HG02763 (cell line): ENCODE results near the gene LMF2.

Experiments
- ATAC-seq: cut with Tn5 transposase; IDR thresholded peaks from one replicate; pipeline ENCODE4 v1.9.1; 2021; ENCODE audit warnings: mild to moderate bottlenecking, moderate library complexity; ENCODE audit not compliant: unreplicated experiment

LMF2 gene

DNA sequence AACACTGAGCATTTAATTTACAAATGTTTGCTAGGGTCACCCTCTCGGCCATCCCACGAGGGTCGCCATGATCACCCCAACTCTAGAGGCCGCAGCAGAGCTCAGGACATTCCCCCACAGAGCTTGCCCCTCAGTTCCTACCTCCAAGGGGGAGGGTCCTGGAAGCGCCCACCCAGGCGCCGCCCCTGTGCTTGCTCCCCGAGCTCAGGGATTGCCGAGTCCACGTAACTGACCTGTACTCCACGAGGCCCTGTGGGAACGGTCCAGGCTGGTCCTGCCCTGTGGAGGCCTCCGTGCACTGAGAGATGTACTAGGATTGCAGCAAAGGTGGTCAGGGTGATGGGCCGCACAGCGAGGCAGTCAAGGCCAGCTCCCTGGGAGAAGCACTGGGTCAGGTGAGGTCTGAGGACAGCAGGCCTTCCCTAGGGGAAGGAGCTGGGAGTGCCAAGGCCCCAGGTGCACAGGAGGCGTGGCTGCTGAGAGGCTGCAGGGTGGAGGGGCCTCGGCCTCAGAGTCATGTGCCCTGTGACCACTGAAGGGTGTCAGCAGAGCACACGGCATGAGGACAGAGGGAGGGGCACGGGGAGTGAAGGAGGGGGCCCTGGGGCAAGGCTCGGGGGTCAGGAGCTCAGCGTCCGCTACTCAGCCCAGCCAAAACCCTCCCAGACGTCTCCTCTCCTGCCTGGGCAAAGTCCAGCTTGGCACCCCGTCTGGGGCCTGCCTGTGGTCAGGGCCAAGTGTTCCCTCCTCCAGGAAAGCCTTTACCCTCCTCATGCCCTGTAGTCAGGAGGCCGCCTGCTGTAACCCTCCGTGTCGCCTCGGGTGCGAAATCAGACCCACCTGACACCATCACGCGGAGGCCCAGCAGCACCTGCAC lies 23.3 kb downstream of the LMF2 start:
- no peak for ATAC-seq

DNA sequence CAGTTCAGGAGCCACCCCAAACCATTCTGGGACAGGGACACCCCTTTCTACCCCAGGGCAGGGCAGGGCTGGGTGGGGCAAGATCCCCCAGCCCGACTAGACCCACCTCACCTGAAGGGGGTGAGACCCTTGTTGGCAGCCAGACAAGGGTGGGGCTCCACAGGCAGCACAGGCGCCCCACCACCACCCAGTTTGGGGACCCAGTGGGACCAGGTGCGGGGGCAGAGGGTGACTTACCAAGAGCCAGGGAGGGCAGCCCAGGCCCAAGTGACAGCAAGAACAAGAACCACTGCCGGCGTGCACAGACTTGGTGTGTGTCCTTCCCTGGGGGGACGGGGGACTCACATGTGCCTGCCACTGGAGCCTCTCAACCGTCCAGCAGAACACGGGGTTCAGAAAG lies 23.9 kb downstream of the LMF2 start:
- ATAC-seq = no peak

DNA sequence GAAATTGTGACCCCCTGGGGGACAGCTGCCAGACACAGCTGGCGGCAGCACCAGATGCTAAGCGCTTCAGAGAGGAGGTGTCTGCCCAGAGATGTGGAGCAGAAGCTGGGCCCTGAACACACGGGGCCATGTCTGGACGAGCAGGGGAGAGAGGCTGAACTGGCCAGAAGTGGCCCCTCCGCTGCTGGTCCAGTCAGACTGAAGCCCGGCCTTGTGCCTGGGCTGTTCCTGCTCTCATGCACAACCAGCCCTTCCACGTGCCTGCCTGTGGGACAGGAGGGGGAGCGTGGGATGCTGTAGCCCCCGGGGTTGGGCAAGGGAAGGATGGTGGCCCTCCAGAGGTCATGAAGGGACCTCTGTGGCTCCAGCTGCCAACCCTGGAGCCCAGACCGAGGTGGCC lies 24.4 kb downstream of the LMF2 start:
- no peak for ATAC-seq

DNA sequence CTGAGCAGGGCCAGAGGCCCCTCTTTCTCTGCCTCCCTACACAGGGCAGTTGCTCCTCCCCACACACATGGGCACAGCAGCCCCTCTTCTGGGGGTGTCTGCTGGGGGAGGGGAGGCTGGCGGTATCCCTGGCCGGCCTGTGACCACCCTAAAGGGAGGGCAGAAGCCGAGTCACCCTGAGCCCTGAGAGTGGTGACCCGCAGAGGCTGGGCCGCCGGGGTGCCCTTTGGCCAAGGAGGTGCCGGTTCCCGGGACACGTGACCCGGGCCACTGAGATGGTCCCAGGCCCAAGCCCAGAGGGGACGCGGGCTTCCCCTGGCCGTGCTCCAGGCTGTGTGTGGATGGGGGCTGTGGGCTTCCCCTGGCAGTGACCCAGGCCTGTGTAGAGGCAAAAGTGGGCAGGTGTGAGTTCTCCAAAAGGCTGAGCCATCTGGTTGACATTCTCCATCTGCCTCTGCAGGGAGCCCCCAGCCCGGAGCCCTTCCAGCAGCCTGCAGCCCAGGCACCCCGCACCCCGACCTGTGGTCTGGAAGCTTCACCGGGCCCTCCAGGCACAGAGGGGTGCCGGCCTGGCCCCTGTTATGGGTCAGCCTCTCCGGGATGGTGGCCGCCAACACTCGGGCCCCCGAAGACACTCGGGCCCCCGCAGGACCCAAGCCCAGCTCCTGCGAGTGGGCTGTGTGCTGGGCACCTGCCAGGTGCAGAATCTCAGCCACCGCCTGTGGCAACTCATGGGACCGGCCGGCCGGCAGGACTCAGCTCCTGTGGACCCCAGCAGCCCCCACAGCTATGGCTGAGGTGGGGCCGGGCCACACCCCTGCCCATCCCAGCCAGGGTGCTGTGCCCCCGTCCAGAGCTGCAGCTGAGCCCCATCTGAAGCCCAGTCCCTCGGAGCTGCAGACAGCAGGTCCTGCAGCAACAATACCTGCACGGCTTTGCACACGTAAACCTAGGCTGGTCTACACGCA lies 25.1 kb downstream of the LMF2 start:
- no peak for ATAC-seq

DNA sequence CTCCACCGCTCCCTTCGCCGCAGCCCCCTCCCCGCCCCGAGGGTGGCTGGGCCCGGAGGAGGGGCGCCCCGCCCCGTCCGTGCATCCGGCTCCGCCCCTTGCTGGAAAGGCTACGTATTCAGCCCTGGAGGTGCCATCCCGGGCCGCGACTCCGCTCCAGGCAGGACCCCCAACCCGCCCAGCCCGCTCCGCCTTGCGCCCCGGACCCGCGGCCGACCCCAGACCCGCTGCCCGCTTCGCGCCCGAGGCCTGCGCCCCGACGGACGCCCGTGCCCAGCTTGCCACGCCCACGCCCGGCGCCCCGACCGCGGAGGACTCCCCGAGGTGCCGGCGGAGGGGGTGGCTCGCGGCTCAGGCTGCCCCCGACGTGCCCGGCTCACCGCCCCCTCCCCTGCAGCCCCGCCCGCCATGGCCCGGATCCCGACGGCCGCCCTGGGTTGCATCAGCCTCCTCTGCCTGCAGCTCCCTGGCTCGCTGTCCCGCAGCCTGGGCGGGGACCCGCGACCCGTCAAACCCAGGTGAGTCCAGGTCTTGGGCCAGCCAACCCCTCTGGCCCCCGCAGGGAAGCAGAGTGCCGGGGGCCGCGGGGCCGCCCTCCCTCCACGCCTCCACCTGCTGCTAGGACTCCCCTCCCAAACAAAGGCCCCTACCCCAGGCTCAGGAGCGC lies 25.9 kb downstream of the LMF2 start, which contains the start of gene ADM2:
Gene ADM2 (plus strand): TSS at position 104 of the 667 bp plus-strand sequence. CDS start 305 bp downstream, at position 409.
- ATAC-seq = no peak

DNA sequence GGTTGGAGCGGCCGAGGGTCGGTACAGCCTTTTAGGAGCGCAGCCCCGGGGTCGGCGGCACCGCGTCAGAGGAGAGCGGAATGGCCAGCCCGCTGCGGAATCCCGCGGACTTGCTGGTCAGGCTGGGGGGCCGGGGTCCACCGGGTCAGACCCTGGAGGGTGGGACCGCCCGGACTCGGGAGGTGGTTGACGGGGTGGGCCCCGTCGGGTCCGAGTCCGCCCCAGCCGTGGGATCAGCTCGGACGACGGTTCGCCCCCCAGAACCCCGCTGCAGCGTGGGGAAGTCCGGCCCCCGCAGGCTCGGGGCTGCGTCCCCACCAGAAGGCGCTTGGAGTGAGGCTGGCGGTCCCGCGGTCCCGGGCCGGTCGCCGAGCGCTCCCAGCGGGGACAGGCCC lies 26.5 kb downstream of the LMF2 start:
- ATAC-seq = no peak

DNA sequence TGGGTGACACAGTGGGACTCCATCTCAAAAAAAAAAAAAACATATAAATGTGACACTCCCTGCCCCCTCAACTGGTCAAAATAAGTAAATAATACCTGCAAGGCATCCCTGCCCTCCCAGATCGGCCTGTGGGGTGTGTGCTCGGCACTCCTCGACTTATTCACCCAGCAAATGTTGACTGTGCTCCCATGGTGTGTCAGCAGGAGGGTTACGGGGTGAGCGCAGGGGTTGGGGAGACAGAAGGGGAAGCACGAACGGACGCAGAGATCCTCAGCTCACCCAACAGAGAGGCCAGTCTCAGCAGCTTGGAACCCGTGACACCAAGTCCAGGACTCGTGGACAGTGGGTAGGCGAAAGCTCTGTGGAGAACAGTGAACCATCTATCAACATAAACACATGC lies 27.8 kb downstream of the LMF2 start:
- no peak for ATAC-seq

DNA sequence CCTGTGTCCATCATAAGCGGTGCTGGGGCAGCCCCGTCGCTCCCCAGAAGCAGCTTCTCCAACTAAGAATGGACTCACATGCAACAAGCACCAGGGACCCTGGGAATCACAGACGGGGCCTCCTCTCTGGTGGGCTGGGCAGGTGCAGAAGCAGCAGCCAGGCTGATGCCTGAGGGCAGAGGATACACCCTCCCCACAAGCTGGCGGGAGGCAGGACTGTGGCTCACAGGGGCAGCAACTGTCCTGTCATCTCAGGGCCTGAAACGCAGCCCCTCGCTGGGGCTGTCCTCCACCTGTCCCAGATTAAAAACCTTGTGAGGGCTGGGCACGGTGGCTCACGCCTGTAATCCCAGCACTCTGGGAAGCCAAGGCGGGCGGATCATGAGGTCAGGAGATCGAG lies 29.6 kb downstream of the LMF2 start:
- ATAC-seq = no peak

DNA sequence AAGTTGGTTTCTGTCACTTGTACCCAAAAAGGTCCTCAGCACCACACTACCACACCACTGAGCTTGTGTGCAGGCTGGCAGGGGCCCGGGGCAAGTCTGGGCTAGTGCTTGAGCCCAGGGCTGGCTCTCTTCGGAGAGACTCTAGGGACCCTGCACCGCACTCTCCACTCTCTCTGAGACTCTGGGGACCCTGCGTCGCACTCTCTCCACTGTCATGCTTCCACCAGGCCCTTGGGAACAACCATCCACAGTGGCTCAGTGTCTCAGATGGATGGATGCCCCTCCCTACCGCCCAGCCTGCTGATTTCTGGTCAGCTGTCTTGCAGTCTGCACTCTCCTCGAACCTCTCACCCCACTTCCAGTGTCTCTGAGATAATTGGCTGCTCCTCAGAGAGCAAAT lies 30.6 kb downstream of the LMF2 start:
- ATAC-seq = no peak

DNA sequence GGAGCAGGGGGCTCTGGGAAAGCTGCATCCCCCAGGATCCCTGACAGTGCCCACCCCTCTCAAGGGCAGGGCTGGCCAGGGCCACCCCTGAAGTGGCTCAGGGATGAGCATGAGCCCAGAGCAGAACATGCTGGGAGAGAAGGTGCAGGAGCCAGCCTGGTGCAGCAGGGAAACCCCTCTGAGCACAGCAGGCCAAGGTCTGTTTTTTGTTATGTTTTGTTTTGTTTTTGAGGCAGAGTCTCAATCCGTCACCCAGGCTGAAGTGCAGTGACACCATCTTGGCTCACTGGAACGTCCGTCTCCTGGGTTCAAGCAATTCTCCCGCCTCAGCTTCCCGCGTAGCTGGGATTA lies 31.9 kb downstream of the LMF2 start:
- ATAC-seq = no peak

DNA sequence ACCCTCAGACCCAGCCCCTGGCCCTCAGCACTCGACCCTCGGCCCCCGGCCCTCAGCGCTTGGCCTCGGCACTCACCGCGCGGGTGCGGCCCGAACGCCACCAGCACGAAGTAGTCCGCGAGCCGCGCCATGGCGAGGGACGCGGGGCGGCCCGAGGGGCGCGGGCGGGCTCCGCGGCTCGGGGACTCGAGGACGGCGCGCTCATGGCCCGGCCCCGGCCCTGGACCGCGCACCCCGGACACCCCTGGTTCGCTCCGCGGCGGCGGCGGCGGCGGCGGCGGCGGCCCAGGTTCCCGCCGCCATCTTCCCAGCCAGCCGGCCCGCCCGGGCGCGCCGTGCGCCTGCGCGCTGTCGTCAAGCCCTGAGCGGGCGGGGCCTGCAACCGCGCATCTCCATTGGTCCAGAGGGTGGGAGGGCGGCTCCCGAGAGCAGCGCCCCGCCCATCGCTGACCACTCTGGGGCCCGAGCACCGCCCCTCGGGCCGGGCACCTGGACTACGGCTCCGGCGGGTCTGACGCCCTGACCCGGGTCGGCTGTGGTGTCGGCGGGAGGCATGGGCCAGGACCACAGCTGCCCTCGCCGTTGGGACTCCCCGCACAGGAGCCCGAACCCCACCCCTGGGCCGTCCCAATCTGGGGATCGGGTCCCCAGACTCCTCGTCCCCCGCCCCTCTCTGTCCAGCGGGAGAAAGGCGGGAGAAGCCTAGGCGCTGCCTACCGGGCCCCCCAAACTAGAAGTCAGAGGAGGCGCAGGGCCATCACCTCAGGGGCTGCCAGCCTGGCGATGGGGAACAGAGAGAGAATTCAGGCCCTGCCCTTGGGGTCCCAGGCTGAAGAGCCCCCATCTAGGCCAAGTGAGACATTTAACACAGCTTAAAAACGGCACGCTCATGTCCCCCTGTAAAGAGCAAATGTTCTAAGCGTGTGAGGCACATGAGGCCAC lies 32.5 kb downstream of the LMF2 start, which contains the start of gene SBF1:
Gene SBF1 (minus strand): TSS at position 326 of the 942 bp plus-strand sequence. CDS start 195 bp downstream, at position 131.
- peak; percentile 76 for ATAC-seq

DNA sequence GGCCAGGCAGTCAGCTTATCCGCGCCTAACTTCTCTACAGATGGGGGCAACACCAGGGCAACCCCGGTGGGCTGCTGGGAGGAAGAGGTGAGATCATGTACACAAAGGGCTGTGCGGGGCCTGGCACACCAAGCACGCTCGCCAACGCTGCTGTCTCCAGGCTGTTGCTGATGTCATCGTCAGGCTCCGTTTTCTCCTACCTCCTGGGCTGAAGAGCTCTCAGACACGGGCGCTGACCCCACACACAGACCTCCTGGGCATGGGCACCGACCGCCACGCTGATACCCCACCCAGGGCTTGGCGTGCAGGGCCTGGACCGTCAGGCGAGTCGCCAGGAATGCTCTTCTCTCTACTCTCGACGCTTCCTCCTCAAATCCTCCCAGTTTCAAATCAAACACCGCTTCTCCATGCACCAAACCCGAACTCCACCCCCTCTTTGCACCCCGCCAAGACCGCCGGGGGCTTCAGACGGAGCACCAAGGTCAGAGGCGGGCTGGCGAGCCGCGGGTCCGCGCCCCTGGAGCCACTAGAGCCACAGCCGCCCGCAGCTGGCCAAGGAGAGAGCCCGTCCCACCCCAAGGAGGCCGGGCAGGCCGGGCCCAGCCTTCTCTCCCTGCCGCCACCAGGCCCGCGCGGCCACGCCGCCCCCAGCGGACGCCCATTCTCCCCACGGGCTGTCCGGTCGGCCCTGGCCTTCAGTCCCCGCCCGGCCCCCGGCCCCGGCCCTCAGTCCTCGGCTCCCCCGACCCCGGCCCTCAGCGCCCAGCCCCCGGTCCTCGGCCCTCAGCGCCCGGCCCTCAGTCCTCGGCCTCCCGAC lies 33.4 kb downstream of the LMF2 start:
- ATAC-seq = no peak

DNA sequence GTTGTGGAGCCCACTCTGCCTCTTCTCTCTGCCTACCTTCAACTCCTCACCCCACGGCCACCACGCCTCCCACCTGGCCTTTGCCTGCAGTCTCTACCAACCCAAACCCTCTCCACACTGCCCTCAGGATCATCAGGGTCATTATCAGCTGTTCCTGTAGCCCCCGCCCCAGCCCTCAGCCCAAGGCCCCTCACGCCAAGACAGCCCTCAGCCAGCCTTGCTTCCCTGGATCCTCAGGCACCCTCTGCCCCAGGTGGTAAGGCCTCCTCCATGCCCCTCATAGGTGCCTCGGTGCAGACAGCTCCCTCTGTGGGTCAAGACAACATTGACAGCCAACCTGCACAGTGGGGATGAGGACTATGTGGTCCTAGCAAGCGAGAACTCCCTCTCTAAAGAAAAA lies 34.4 kb downstream of the LMF2 start:
- no peak for ATAC-seq

DNA sequence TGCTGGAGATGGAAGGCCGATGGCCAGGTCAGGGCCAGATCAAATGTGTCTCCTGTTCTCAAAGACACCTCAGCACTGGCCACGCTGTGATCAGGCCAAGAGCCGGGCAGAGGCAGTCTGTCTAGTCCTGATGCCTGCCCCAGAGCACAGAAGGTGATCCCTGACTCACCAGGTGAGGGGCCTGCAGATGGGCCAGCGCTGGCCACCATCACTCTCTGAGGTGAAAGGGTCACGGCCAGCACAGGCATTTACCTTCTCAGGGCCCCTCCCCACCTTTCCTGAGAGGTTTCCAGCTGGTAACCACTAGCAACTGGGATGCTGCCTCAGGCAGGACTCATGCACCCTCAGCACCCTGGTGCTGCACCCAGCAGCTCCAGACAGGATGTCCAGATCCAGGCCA lies 35.5 kb downstream of the LMF2 start:
- no peak for ATAC-seq

DNA sequence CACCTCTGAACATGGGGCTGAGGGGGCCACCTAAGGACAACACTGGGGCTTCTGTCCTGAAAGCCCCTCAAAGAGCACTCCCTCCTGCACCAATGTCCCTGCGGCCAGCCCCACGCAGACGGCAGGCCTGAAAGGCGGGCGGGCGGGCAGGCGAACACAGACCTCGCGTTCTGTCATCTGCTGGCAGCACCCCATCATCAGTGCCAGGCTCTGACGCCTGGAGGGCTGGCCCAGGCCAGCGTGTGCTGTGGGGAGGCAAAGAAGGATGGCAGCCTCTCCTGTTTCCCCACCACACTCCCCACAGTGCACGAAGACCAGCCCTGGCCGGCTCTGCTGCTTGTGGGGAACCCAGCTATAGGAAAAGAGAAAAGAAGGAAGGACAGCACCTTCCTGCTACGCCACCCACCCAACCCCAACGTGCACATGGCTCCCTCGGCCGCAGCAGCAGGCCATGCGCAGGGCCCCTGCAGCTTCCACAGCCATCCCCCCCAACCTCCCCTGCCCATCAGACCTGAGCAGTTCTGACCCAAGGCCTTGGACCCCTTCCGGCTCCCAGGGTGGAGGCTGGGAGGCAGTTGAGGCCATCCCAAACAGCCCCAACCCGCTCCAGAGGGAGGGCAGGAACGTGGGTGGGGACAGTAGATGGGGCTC lies 36.2 kb downstream of the LMF2 start:
- ATAC-seq = no peak

DNA sequence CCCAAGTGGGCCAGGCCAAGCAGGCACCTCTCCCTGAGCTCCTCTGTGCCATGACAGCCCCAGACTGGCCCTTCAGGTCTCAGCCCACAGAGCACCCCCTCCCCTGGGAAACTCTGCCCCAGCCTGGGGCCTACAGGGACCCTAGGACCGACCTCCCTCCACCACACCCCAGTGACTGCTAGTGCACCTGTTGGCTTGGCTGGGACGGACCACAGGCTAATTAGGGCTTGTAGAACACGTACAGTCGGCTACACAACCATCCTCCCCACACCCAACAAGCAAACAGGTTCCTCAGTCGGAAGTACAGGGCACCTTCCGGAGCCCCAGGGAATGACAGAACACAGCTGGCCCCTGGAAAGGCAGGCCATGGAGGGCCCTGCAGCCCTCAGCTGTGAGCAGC lies 37.0 kb downstream of the LMF2 start:
- no peak for ATAC-seq

DNA sequence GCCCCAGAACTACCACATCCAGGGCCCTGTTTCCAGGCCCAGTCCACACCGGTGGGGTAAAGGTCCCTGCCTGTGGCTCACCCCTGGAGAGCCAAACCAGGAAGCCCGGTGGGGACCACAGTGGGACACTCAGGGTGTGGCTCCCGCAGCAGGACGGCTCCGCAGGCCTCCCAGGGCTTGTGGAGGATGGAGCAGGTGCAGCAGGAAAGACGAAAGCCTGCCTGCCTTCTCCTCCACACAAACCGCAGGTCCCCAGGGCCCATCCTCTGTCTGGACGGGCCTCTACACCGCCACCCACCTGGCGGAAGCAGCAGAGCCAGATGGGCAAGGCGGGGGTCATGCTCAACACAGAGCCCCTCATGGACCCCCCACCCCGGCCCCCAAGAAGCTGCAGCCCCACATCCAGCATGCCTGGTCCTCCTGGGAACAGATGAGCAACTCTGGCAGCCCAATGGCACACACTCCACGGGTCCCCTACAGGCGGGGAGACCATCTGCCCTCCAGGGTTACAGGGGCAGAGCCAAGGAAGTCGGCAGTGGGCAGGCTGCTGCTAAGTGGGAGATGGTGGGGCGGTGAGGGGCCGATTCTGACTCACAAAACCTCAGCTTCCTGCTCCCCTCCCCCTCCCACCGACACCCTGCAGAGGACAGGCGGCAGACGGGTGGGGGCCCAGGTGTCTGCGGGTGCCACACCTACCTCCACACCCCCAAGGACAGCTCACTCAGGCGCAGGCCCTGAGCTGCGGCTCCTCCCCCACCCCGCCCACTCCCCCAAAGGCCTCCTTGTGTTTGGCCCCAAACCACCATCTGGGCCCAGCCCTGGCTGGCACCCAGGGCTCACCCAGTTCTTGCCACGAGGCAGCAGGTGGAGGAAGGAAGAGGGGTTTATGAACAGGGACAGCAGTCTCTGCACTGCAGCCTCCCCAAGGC lies 37.9 kb downstream of the LMF2 start:
- peak; percentile 58 for ATAC-seq

DNA sequence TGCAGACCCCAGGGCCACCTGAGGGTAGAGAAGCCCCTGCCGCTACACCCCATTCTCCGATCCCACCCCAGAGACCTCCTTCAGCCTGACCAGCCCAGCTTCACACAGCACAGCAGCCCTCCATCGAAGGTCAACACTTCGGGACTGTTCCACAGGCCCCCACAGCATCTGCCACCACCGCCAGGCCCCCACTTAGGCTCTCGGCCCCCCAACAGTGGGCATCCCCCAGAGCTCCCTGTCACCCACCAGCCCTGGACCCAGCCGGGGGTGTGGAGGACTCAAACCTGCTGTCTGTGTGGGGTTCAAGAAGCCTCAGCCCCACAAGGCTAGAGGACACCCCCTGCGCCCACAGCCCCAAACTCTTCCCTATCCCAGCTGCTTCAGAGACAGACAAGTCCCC lies 38.9 kb downstream of the LMF2 start:
- no peak for ATAC-seq
